GM18861 (cell line): ENCODE data around the gene FCGR3A.

Experiments used
- ATAC-seq: cut with Tn5 transposase; IDR thresholded peaks from one replicate; pipeline ENCODE4 v1.9.1; 2021; ENCODE audit not compliant: unreplicated experiment

The FCGR3A gene

GRCh38 chr1:161502641-161503393 lies 46.8 kb downstream of the FCGR3A start:
- ATAC-seq: no peak

GRCh38 chr1:161502181-161502580 lies 47.4 kb downstream of the FCGR3A start:
- no peak for ATAC-seq

- no peak for ATAC-seq
Observed at GRCh38 chr1:161501234-161501633, 48.4 kb downstream of the FCGR3A start.

- ATAC-seq: no peak
Observed at GRCh38 chr1:161499099-161500039, 50.2 kb downstream of the FCGR3A start.

GRCh38 chr1:161498646-161499045 lies 51.0 kb downstream of the FCGR3A start:
- no peak for ATAC-seq

- no peak for ATAC-seq
Observed at GRCh38 chr1:161497961-161498360, 51.7 kb downstream of the FCGR3A start.

GRCh38 chr1:161495490-161495889 lies 54.1 kb downstream of the FCGR3A start:
- ATAC-seq: no peak

GRCh38 chr1:161494091-161494735 lies 55.4 kb downstream of the FCGR3A start:
- no peak for ATAC-seq

GRCh38 chr1:161492827-161493226 lies 56.8 kb downstream of the FCGR3A start:
- no peak for ATAC-seq
